ENCODE data around the gene GPC6.

GPC6 gene

DNA sequence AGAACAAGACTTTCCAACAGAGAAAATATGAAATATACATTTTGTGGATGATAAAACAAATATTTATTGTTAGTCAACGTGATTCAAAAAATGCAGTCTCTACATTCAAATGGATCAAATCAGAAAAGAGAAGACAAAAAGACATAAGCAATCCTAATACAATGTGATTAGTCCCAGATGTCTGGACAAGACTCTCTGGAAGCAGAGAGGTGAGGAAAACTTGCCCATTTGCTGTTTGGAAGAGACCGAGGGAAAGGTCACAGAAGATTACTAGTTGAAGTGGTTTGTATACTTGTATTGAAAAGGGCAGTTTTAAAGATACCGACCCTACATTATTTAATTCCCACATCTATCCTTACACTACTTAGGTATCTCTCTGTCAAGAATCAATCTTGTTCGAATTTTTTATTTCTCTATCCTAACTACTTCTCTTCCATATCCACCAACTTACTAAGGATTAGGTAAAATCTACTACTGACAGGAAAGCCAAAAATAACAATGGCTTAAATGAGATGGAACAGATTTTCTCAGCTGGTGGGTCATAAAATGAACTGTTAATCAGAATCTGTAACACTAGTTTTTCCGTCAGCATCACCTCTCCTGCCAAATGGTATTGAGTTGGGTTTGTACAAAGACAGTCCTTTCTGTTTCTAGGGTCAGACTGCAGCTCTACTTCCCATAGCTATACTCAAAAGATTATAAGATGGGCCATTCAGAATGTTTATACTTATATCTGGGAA is 755.7 kb downstream of the GPC6 start:
- no peak overlapping the region for H2AK5ac ChIP-seq (ENCODE audit: low read depth, low read length)
- no peaks in the 10 kb centered on the region for H3K27me3 ChIP-seq (ENCODE audit: control insufficient read depth in 3 of 3, insufficient read depth in 3 of 3, low read depth in 1 of 3, low read length in 3 of 3)
- DNase-seq (ENCODE audit: low spot score): no peak
- H4K8ac ChIP-seq (ENCODE audit: low read depth, low read length): no peak overlapping the region
- no peak overlapping the region for H4K91ac ChIP-seq (ENCODE audit: low read depth, low read length, poor library complexity)
- H3K9ac ChIP-seq (ENCODE audit: low read depth, low read length, poor library complexity): no peak overlapping the region
- H3K18ac ChIP-seq (ENCODE audit: low read length): no peak overlapping the region
- H3K4me2 ChIP-seq (ENCODE audit: insufficient read depth, low read length, poor library complexity, severe bottlenecking): no peak overlapping the region
- H3K23ac ChIP-seq (ENCODE audit: low read depth, low read length, poor library complexity): no peak overlapping the region
- no peak overlapping the region for H3K27ac ChIP-seq (replicated peaks; ENCODE audit: low read length)
- no peak overlapping the region for H3K14ac ChIP-seq (ENCODE audit: low read length)
- no peaks in the 10 kb centered on the region for H3K79me1 ChIP-seq (ENCODE audit: low read depth, low read length)
- H3K4me1 ChIP-seq (ENCODE audit: control insufficient read depth in 2 of 2, insufficient read depth in 1 of 2, low read depth in 1 of 2, low read length in 2 of 2): no peaks in the 10 kb centered on the region
- H3K4me3 ChIP-seq (ENCODE audit: low read length in 2 of 2): no peak overlapping the region
- peaks cover 0 to 3% of the 10 kb centered on the region in 2 donors for H3K9me3 ChIP-seq (replicated peaks in 1 of 2; ENCODE audit: control insufficient read depth in 2 of 2, insufficient read depth in 1 of 2, low read depth in 1 of 2, low read length in 2 of 2)
- no peak overlapping the region for H2AFZ ChIP-seq (ENCODE audit: low read length)
- H2BK5ac ChIP-seq (ENCODE audit: low read length): no peak overlapping the region
- H2BK12ac ChIP-seq (ENCODE audit: low read length): no peak overlapping the region
- H2BK120ac ChIP-seq (ENCODE audit: low read depth, low read length): no peak overlapping the region
- 100% methylated on average over 1 of the region's 5 CpGs for WGBS, 2 donors (ENCODE audit: extremely low coverage in 2 of 2, insufficient read length in 2 of 2, insufficient replicate concordance in 1 of 2)
- H3K36me3 ChIP-seq (replicated peaks in 1 of 2; ENCODE audit: control insufficient read depth in 2 of 2, insufficient read depth in 2 of 2, low read length in 2 of 2): no peaks in the 10 kb centered on the region
- H2BK15ac ChIP-seq (ENCODE audit: low read length): no peak overlapping the region
- H3K4ac ChIP-seq (ENCODE audit: low read length): no peak overlapping the region

DNA sequence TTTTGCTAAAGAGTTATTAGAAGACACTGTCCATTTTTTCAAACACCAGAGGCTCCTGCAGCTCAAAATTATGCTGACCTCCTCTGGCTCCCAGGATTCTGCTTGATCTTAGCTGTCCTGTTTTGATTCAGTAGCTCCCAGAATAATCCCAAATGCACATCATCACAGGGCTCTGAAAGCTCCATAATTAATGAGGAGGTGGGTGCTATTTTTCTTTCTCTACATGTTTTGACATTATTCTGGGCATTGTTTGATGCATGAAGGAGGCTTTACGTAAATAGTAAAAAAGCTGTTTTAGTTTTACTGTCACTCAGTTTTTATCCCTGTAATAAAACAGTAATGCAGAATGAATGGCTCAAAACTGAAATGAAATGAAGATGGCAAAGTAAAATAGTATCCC is 757.4 kb downstream of the GPC6 start:
- H2AFZ ChIP-seq (ENCODE audit: low read length): no peak overlapping the region
- no peak overlapping the region for H3K18ac ChIP-seq (ENCODE audit: low read length)
- no peak overlapping the region for H2BK120ac ChIP-seq (ENCODE audit: low read depth, low read length)
- no peak overlapping the region for H3K14ac ChIP-seq (ENCODE audit: low read length)
- H2BK5ac ChIP-seq (ENCODE audit: low read length): no peak overlapping the region
- no peak overlapping the region for H2BK12ac ChIP-seq (ENCODE audit: low read length)
- no CpG with 5 or more reads among the region's 1 CpG for WGBS, 2 donors (ENCODE audit: extremely low coverage in 2 of 2, insufficient read length in 2 of 2, insufficient replicate concordance in 1 of 2)
- H3K4me3 ChIP-seq (ENCODE audit: low read length in 2 of 2): no peak overlapping the region
- H3K4me1 ChIP-seq (ENCODE audit: control insufficient read depth in 2 of 2, insufficient read depth in 1 of 2, low read depth in 1 of 2, low read length in 2 of 2): no peaks in the 10 kb centered on the region
- no peaks in the 10 kb centered on the region for H3K9me3 ChIP-seq (replicated peaks in 1 of 2; ENCODE audit: control insufficient read depth in 2 of 2, insufficient read depth in 1 of 2, low read depth in 1 of 2, low read length in 2 of 2)
- no peaks in the 10 kb centered on the region for H3K27me3 ChIP-seq (ENCODE audit: control insufficient read depth in 3 of 3, insufficient read depth in 3 of 3, low read depth in 1 of 3, low read length in 3 of 3)
- H2BK15ac ChIP-seq (ENCODE audit: low read length): no peak overlapping the region
- H3K9ac ChIP-seq (ENCODE audit: low read depth, low read length, poor library complexity): no peak overlapping the region
- H3K27ac ChIP-seq (replicated peaks; ENCODE audit: low read length): no peak overlapping the region
- H2AK5ac ChIP-seq (ENCODE audit: low read depth, low read length): no peak overlapping the region
- H4K91ac ChIP-seq (ENCODE audit: low read depth, low read length, poor library complexity): no peak overlapping the region
- H4K8ac ChIP-seq (ENCODE audit: low read depth, low read length): no peak overlapping the region
- no peaks in the 10 kb centered on the region for H3K79me1 ChIP-seq (ENCODE audit: low read depth, low read length)
- H3K23ac ChIP-seq (ENCODE audit: low read depth, low read length, poor library complexity): no peak overlapping the region
- no peak for DNase-seq (ENCODE audit: low spot score)
- no peak overlapping the region for H3K4me2 ChIP-seq (ENCODE audit: insufficient read depth, low read length, poor library complexity, severe bottlenecking)
- H3K4ac ChIP-seq (ENCODE audit: low read length): no peak overlapping the region
- no peaks in the 10 kb centered on the region for H3K36me3 ChIP-seq (replicated peaks in 1 of 2; ENCODE audit: control insufficient read depth in 2 of 2, insufficient read depth in 2 of 2, low read length in 2 of 2)

DNA sequence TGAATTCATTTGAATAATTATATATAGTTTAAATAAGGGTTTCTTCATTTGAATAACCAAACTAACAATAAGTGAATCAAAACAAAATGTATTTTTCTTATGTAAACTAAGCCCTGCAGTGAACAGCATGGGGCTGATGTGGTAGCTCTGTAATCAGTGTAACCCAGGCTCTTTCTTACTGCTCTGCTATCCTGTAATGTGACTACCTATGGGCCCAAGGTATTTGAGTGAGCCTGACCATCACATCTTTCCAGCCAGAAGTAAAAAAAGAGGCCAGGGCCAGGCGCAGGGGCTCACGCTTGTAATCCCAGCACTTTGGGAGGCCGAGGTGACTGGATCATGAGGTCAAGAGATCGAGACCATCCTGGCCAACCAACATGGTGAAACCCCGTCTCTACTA is 758.3 kb downstream of the GPC6 start:
- no peak overlapping the region for H2AFZ ChIP-seq (ENCODE audit: low read length)
- H2AK5ac ChIP-seq (ENCODE audit: low read depth, low read length): no peak overlapping the region
- H3K79me1 ChIP-seq (ENCODE audit: low read depth, low read length): no peaks in the 10 kb centered on the region
- H3K9ac ChIP-seq (ENCODE audit: low read depth, low read length, poor library complexity): no peak overlapping the region
- H2BK15ac ChIP-seq (ENCODE audit: low read length): no peak overlapping the region
- H3K4me1 ChIP-seq (ENCODE audit: control insufficient read depth in 2 of 2, insufficient read depth in 1 of 2, low read depth in 1 of 2, low read length in 2 of 2): no peaks in the 10 kb centered on the region
- H3K27me3 ChIP-seq (ENCODE audit: control insufficient read depth in 3 of 3, insufficient read depth in 3 of 3, low read depth in 1 of 3, low read length in 3 of 3): no peaks in the 10 kb centered on the region
- no peak overlapping the region for H2BK5ac ChIP-seq (ENCODE audit: low read length)
- H3K4me2 ChIP-seq (ENCODE audit: insufficient read depth, low read length, poor library complexity, severe bottlenecking): no peak overlapping the region
- no peak for DNase-seq (ENCODE audit: low spot score)
- H3K23ac ChIP-seq (ENCODE audit: low read depth, low read length, poor library complexity): no peak overlapping the region
- H3K9me3 ChIP-seq (replicated peaks in 1 of 2; ENCODE audit: control insufficient read depth in 2 of 2, insufficient read depth in 1 of 2, low read depth in 1 of 2, low read length in 2 of 2): no peaks in the 10 kb centered on the region
- no peak overlapping the region for H3K14ac ChIP-seq (ENCODE audit: low read length)
- H3K4ac ChIP-seq (ENCODE audit: low read length): no peak overlapping the region
- H4K8ac ChIP-seq (ENCODE audit: low read depth, low read length): no peak overlapping the region
- no peak overlapping the region for H2BK120ac ChIP-seq (ENCODE audit: low read depth, low read length)
- H4K91ac ChIP-seq (ENCODE audit: low read depth, low read length, poor library complexity): no peak overlapping the region
- H2BK12ac ChIP-seq (ENCODE audit: low read length): no peak overlapping the region
- H3K27ac ChIP-seq (replicated peaks; ENCODE audit: low read length): no peak overlapping the region
- H3K4me3 ChIP-seq (ENCODE audit: low read length in 2 of 2): no peak overlapping the region
- H3K18ac ChIP-seq (ENCODE audit: low read length): no peak overlapping the region
- no peaks in the 10 kb centered on the region for H3K36me3 ChIP-seq (replicated peaks in 1 of 2; ENCODE audit: control insufficient read depth in 2 of 2, insufficient read depth in 2 of 2, low read length in 2 of 2)
- no CpG with 5 or more reads among the region's 5 CpGs for WGBS, 2 donors (ENCODE audit: extremely low coverage in 2 of 2, insufficient read length in 2 of 2, insufficient replicate concordance in 1 of 2)

DNA sequence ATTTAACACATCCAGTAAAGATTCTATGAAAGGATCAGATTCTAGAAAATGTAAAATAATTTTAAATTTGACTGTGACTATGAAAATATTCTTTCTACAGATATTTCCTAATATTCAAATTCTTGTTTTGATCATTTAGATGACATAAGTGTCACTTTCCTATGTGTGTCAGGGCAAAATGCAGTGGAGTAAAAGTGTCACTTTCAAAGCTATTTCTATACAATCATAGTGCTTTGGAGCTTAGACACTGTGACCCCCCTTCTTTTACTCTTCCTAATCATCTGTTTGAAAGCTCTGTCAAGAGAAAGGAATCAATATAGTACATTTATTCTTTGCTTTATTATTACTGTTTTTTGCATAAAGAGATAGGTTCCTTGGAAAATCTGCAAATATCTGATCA is 760.9 kb downstream of the GPC6 start:
- Histone ChIP-seq H2AK5ac (ENCODE audit: low read depth, low read length) (no peak overlapping the region), H3K18ac (ENCODE audit: low read length) (no peak overlapping the region), H2BK12ac (ENCODE audit: low read length) (no peak overlapping the region), H3K14ac (ENCODE audit: low read length) (no peak overlapping the region), H2BK120ac (ENCODE audit: low read depth, low read length) (no peak overlapping the region), H3K79me1 (ENCODE audit: low read depth, low read length) (no peaks in the 10 kb centered on the region), H3K36me3 (replicated peaks in 1 of 2; ENCODE audit: control insufficient read depth in 2 of 2, insufficient read depth in 2 of 2, low read length in 2 of 2) (no peaks in the 10 kb centered on the region), H3K27me3 (ENCODE audit: control insufficient read depth in 3 of 3, insufficient read depth in 3 of 3, low read depth in 1 of 3, low read length in 3 of 3) (no peaks in the 10 kb centered on the region), H3K9ac (ENCODE audit: low read depth, low read length, poor library complexity) (no peak overlapping the region), H4K91ac (ENCODE audit: low read depth, low read length, poor library complexity) (no peak overlapping the region), H3K9me3 (replicated peaks in 1 of 2; ENCODE audit: control insufficient read depth in 2 of 2, insufficient read depth in 1 of 2, low read depth in 1 of 2, low read length in 2 of 2) (no peaks in the 10 kb centered on the region), H2AFZ (ENCODE audit: low read length) (no peak overlapping the region), H3K23ac (ENCODE audit: low read depth, low read length, poor library complexity) (no peak overlapping the region), H4K8ac (ENCODE audit: low read depth, low read length) (no peak overlapping the region), H3K4me3 (ENCODE audit: low read length in 2 of 2) (no peak overlapping the region), H3K4me1 (ENCODE audit: control insufficient read depth in 2 of 2, insufficient read depth in 1 of 2, low read depth in 1 of 2, low read length in 2 of 2) (no peaks in the 10 kb centered on the region), H2BK5ac (ENCODE audit: low read length) (no peak overlapping the region), H3K4me2 (ENCODE audit: insufficient read depth, low read length, poor library complexity, severe bottlenecking) (no peak overlapping the region), H3K4ac (ENCODE audit: low read length) (no peak overlapping the region), H2BK15ac (ENCODE audit: low read length) (no peak overlapping the region), H3K27ac (replicated peaks; ENCODE audit: low read length) (no peak overlapping the region)
- DNase-seq (ENCODE audit: low spot score): no peak

All from neuronal stem cell (in vitro differentiated cells).